ENCODE measurements around the gene NFIB.

DNA sequence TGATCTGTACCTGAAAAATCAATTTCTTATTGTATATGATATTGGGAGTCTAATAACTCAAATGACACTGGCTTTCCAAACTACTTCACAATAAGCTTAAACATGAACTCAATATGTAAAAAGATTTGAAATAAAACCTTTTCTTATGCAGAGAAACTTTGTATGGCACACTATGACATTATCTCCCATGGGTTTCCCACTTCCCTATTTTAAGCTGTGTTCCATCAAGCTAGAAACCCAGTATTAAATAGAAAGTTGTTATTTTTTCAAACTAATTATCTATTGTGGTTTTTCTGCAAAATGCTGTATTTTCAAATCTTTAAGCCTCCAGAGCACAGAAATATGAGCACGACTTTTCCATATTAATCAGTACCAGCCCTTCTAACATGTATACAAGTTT lies 174.7 kb downstream of the NFIB start:
- TF ChIP-seq, protein P1, sequence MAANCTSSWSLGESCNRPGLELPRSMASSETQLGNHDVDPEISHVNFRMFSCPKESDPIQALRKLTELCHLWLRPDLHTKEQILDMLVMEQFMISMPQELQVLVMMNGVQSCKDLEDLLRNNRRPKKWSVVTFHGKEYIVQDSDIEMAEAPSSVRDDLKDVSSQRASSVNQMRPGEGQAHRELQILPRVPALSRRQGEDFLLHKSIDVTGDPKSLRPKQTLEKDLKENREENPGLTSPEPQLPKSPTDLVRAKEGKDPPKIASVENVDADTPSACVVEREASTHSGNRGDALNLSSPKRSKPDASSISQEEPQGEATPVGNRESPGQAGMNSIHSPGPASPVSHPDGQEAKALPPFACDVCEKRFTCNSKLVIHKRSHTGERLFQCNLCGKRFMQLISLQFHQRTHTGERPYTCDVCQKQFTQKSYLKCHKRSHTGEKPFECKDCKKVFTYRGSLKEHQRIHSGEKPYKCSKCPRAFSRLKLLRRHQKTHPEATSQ (CRISPR knock-in tag; IDR thresholded peaks at IDR 0.05; ENCODE audit: borderline replicate concordance) = no peak
- TF ChIP-seq, protein P2, sequence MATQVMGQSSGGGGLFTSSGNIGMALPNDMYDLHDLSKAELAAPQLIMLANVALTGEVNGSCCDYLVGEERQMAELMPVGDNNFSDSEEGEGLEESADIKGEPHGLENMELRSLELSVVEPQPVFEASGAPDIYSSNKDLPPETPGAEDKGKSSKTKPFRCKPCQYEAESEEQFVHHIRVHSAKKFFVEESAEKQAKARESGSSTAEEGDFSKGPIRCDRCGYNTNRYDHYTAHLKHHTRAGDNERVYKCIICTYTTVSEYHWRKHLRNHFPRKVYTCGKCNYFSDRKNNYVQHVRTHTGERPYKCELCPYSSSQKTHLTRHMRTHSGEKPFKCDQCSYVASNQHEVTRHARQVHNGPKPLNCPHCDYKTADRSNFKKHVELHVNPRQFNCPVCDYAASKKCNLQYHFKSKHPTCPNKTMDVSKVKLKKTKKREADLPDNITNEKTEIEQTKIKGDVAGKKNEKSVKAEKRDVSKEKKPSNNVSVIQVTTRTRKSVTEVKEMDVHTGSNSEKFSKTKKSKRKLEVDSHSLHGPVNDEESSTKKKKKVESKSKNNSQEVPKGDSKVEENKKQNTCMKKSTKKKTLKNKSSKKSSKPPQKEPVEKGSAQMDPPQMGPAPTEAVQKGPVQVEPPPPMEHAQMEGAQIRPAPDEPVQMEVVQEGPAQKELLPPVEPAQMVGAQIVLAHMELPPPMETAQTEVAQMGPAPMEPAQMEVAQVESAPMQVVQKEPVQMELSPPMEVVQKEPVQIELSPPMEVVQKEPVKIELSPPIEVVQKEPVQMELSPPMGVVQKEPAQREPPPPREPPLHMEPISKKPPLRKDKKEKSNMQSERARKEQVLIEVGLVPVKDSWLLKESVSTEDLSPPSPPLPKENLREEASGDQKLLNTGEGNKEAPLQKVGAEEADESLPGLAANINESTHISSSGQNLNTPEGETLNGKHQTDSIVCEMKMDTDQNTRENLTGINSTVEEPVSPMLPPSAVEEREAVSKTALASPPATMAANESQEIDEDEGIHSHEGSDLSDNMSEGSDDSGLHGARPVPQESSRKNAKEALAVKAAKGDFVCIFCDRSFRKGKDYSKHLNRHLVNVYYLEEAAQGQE (IDR thresholded peaks at IDR 0.05; ENCODE audit: borderline replicate concordance in 1 of 2, low read depth in 1 of 2, low read length in 2 of 2) = no peak
- no peak for TF ChIP-seq ZNF274 (CRISPR knock-in tag; IDR thresholded peaks at IDR 0.05)
- TF ChIP-seq, protein P3, sequence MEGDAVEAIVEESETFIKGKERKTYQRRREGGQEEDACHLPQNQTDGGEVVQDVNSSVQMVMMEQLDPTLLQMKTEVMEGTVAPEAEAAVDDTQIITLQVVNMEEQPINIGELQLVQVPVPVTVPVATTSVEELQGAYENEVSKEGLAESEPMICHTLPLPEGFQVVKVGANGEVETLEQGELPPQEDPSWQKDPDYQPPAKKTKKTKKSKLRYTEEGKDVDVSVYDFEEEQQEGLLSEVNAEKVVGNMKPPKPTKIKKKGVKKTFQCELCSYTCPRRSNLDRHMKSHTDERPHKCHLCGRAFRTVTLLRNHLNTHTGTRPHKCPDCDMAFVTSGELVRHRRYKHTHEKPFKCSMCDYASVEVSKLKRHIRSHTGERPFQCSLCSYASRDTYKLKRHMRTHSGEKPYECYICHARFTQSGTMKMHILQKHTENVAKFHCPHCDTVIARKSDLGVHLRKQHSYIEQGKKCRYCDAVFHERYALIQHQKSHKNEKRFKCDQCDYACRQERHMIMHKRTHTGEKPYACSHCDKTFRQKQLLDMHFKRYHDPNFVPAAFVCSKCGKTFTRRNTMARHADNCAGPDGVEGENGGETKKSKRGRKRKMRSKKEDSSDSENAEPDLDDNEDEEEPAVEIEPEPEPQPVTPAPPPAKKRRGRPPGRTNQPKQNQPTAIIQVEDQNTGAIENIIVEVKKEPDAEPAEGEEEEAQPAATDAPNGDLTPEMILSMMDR (CRISPR knock-in tag; IDR thresholded peaks at IDR 0.05) = no peak

All from HepG2 (cell line).